GM12878 (cell line): ENCODE measurements around the gene PLAGL2. TPM values are rescaled to one million over a fixed set of nuclear protein-coding genes. Genes with fewer than 3 reads are reported as not detected.

ENCODE experiments used
- ATAC-seq: fragments of 200-7000 bp; cut with Tn5 transposase; 3 replicates; pipeline ENCODE4 v1.9.1; 2020; ENCODE audit warnings: mild to moderate bottlenecking, moderate library complexity
- BruUV-seq: library from RNA; stranded (reverse); fragments of 400-500 nt; replicated peaks from 2 replicates; lab custom pipeline; 2021; lab: Mats Ljungman, UMichigan
- CTCF ChIA-PET: fragments of 300-600 bp; sonication (Branson Sonifier 250); formaldehyde crosslinking; extraction: SDS; loops from one replicate; lab custom pipeline; 2021; ENCODE audit warnings: inconsistent platforms; lab: Yijun Ruan, JAX
- POLR2A ChIA-PET: fragments of 350-600 bp; formaldehyde crosslinking; extraction: SDS; loops from one replicate; lab custom pipeline; 2021; ENCODE audit warnings: inconsistent platforms; lab: Charles Lee
- RAD21 ChIA-PET: fragments of 300-600 bp; sonication (Branson Sonifier 250); formaldehyde crosslinking; loops from one replicate; lab custom pipeline; 2023; ENCODE audit warnings: antibody characterized with exemption; ENCODE audit not compliant: unreplicated experiment; lab: Charles Lee
- SMC1A ChIA-PET: fragments of 300-600 bp; sonication (Branson Sonifier 250); formaldehyde crosslinking; loops from one replicate; lab custom pipeline; 2023; ENCODE audit not compliant: unreplicated experiment, uncharacterized antibody; lab: Charles Lee
- DNase-seq: peaks from one replicate; pipeline ENCODE4 v3.0.0-alpha.2; 2011; ENCODE audit warnings: low read depth, low spot score
- FAIRE-seq: peaks from 3 replicates; lab custom pipeline; 2011; peaks lifted over from hg19 to GRCh38; lab: Jason Lieb, UNC
- H2AFZ ChIP-seq: 2 replicates; pipeline ENCODE4 v1.6.0; 2011; ENCODE audit warnings: low read depth, low read length, control low read depth; ENCODE audit not compliant: control insufficient read depth
- H3K27ac ChIP-seq: 2 replicates; pipeline ENCODE4 v1.5.1; 2011; ENCODE audit warnings: control low read depth; ENCODE audit not compliant: control insufficient read depth, insufficient read depth
- H3K27me3 ChIP-seq, 2 experiments: replicated peaks in 1 of 2; 2 replicates each; pipeline versions ENCODE4 v1.6.0 to v1.6.1; 2011; ENCODE audit warnings: low read length in 1 of 2; ENCODE audit not compliant: control insufficient read depth in 2 of 2, insufficient read depth in 2 of 2
- H3K36me3 ChIP-seq, 2 experiments: 2 replicates each; pipeline ENCODE4 v1.5.1; 2011; ENCODE audit warnings: low read length in 1 of 2; ENCODE audit not compliant: control insufficient read depth in 2 of 2, insufficient read depth in 2 of 2
- H3K4me1 ChIP-seq: 2 replicates; pipeline ENCODE4 v1.6.1; 2011; ENCODE audit warnings: mild to moderate bottlenecking, low read length, moderate library complexity, mixed read lengths; ENCODE audit not compliant: control insufficient read depth, insufficient read depth
- H3K4me2 ChIP-seq: 2 replicates; pipeline ENCODE4 v1.6.0; 2011; ENCODE audit warnings: control low read depth; ENCODE audit not compliant: control insufficient read depth, insufficient read depth
- H3K4me3 ChIP-seq: fragments of 200-600 bp; sonication (generic); 2 replicates; pipeline ENCODE4 v1.5.1; 2016
- H3K79me2 ChIP-seq: 2 replicates; pipeline ENCODE4 v1.6.0; 2011; ENCODE audit warnings: low read length; ENCODE audit not compliant: control insufficient read depth, insufficient read depth
- H3K9ac ChIP-seq: 2 replicates; pipeline ENCODE4 v1.8.0; 2011; ENCODE audit warnings: low read length, control low read depth, mixed read lengths; ENCODE audit not compliant: control insufficient read depth, insufficient read depth
- H3K9me3 ChIP-seq: replicated peaks from 3 replicates; pipeline ENCODE4 v1.5.1; 2011; ENCODE audit warnings: mild to moderate bottlenecking, low read length; ENCODE audit not compliant: control insufficient read depth, insufficient read depth
- H4K20me1 ChIP-seq: 2 replicates; pipeline ENCODE4 v1.6.0; 2011; ENCODE audit not compliant: control insufficient read depth, insufficient read depth
- ASH2L ChIP-seq: fragments of 300-600, 200-600 bp; sonication (generic); IDR thresholded peaks from 2 replicates; pipeline ENCODE4 v1.6.1; 2017; ENCODE audit warnings: low read depth, mild to moderate bottlenecking, borderline replicate concordance
- BMI1 ChIP-seq: fragments of 450-650 bp; IDR thresholded peaks from 2 replicates; pipeline ENCODE4 v1.6.1; 2016; ENCODE audit warnings: mild to moderate bottlenecking, moderate library complexity, borderline replicate concordance
- FOXM1 ChIP-seq: IDR thresholded peaks from 2 replicates; pipeline ENCODE4 v1.6.1; 2012; ENCODE audit warnings: low read depth, mild to moderate bottlenecking, inconsistent platforms, low read length, moderate library complexity
- IRF4 ChIP-seq: IDR thresholded peaks from 2 replicates; pipeline ENCODE4 v1.6.1; 2011; ENCODE audit warnings: low read depth, low read length
- JUNB ChIP-seq: IDR thresholded peaks from 2 replicates; pipeline ENCODE4 v1.6.1; 2016; ENCODE audit warnings: antibody characterized with exemption, mild to moderate bottlenecking
- MTA2 ChIP-seq: fragments of 450-650 bp; IDR thresholded peaks from 2 replicates; pipeline ENCODE4 v1.6.1; 2016; ENCODE audit warnings: low read depth, mild to moderate bottlenecking, moderate library complexity
- NFIC ChIP-seq: IDR thresholded peaks from 2 replicates; pipeline ENCODE4 v1.6.1; 2012; ENCODE audit warnings: low read depth, mild to moderate bottlenecking, inconsistent platforms, low read length, moderate library complexity
- NRF1 ChIP-seq: conservative IDR thresholded peaks from 2 replicates; pipeline ENCODE4 v1.6.1; 2011; ENCODE audit warnings: mild to moderate bottlenecking, low read depth, low read length, improper control_type of control experiment
- PAX8 ChIP-seq: fragments of 450-650 bp; IDR thresholded peaks from 2 replicates; pipeline ENCODE4 v1.6.1; 2017; ENCODE audit warnings: mild to moderate bottlenecking, moderate library complexity
- POLR2AphosphoS5 ChIP-seq: IDR thresholded peaks from 2 replicates; pipeline ENCODE4 v1.6.1; 2011; ENCODE audit warnings: mild to moderate bottlenecking, low read length, inconsistent platforms
- RB1 ChIP-seq: fragments of 450-650 bp; formaldehyde crosslinking; IDR thresholded peaks from 2 replicates; pipeline ENCODE4 v1.6.1; 2017; ENCODE audit warnings: mild to moderate bottlenecking, borderline replicate concordance
- SIN3A ChIP-seq: IDR thresholded peaks from 2 replicates; pipeline ENCODE4 v1.6.1; 2012; ENCODE audit warnings: low read depth, low read length, improper control_type of control experiment
- STAT3 ChIP-seq: IDR thresholded peaks from 2 replicates; pipeline ENCODE4 v1.6.1; 2011; ENCODE audit warnings: low read depth, low read length, improper control_type of control experiment
- SUPT20H ChIP-seq: IDR thresholded peaks from 2 replicates; pipeline ENCODE4 v1.6.1; 2011; ENCODE audit warnings: low read depth, mild to moderate bottlenecking, low read length, moderate library complexity, borderline replicate concordance; ENCODE audit not compliant: control insufficient read depth
- TBL1XR1 ChIP-seq: IDR thresholded peaks from 2 replicates; pipeline ENCODE4 v1.6.1; 2012; ENCODE audit warnings: low read depth, low read length, improper control_type of control experiment
- ZNF384 ChIP-seq: IDR thresholded peaks from 2 replicates; pipeline ENCODE4 v1.6.1; 2012; ENCODE audit warnings: low read depth, mild to moderate bottlenecking, low read length, improper control_type of control experiment, borderline replicate concordance
- ZNF622 ChIP-seq: fragments of 450-650 bp; IDR thresholded peaks from 2 replicates; pipeline ENCODE4 v1.6.1; 2017; ENCODE audit warnings: mild to moderate bottlenecking, inconsistent platforms
- WGBS: methylation state at CpG from one replicate; pipeline ENCODE4 v1.1.6; 2016; ENCODE audit warnings: low lambda C conversion rate; ENCODE audit not compliant: insufficient replicate concordance, insufficient coverage; ENCODE audit errors: missing lambda C conversion rate; 5-methylcytosine and 5-hydroxymethylcytosine counted together
- in situ Hi-C: fragments of 300-500 bp; cut with MboI; formaldehyde crosslinking; loops from 9 replicates; pipeline ENCODE4 v1.14.3; 2018; ENCODE audit warnings: mixed read lengths
- intact Hi-C: fragments of 100-400 bp; cut with micrococcal nuclease; formaldehyde crosslinking; loops from one replicate; pipeline ENCODE4 v1.14.2; 2022; ENCODE audit not compliant: unreplicated experiment
- polyA plus RNA-seq, 11 experiments: library from polyadenylated mRNA; depleted of rRNA in 4 of 11; unstranded in 6 of 11; stranded (reverse) in 5 of 11; fragments of >200 nt; fragmentation: Nextera tagmentation in 4 of 11; fragmentation: Illumina TruSeq in 1 of 11; extraction: Ambion mirVana in 4 of 11; extraction: Trizol in 1 of 11; gene quantifications; 1 replicate in 1 of 11; 2 replicates in 10 of 11; pipeline versions ENCODE4 v1.2.1 to v1.2.3, GENCODE V29; 2011 to 2016; ENCODE audit warnings: inconsistent platforms in 2 of 11, missing spikeins in 2 of 11, low read depth in 1 of 11
- total RNA-seq, 4 experiments: library from RNA; depleted of rRNA in 3 of 4; stranded (reverse); fragments of >200 nt in 3 of 4; fragmentation: Illumina TruSeq in 1 of 4; extraction: Trizol in 1 of 4; gene quantifications; 2 replicates each; pipeline versions ENCODE4 v1.2.1 to v1.2.3, GENCODE V29; 2013 to 2021
- TF ChIP-seq, protein P1 (sequence below): fragments of 450-650 bp; IDR thresholded peaks from 2 replicates; pipeline ENCODE4 v1.6.1; 2018; ENCODE audit warnings: borderline replicate concordance, mild to moderate bottlenecking; ENCODE audit not compliant: partially characterized antibody

PLAGL2 gene
- total and polyA plus RNA-seq, 10 of the 15 experiments (the other 5 are each of a cell fraction or from before 2014, with no cell fraction given), result 4.4 to 32.3 (median 13.3) TPM

DNA sequence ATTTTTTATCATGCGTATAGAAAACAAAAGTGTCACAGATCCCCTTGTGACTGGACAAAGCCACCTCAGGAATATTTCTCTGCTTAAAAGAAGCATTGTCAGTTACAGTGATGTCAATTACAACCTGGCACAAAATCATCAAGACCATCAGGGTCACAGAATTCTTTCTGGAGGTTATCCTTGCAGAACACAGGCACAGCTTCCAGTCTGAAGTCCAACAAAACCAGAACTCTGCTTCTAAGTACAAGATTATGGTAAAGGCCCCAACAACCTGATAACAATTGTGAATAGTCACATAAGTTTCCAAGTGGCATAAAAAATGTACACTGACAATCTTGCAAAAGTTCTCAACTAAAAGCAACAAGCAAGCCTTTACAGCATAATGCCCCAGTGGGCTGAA is 21.0 kb downstream of the PLAGL2 start:
- Histone ChIP-seq H3K9ac (no peak overlapping the region), H3K27ac (no peak overlapping the region), H3K4me2 (no peak overlapping the region), H4K20me1 (no peaks in the 10 kb centered on the region; the same call in 1 of the 2 replicates), H3K4me3 (no peak overlapping the region), H2AFZ (no peak overlapping the region), H3K9me3 (no peaks in the 10 kb centered on the region), H3K27me3 (no peaks in the 10 kb centered on the region), H3K79me2 (no peaks in the 10 kb centered on the region), H3K4me1 (no peaks in the 10 kb centered on the region), H3K36me3 (no peaks in the 10 kb centered on the region)
- TF ChIP-seq NRF1 (no peak), ASH2L (no peak), MTA2 (no peak), RB1 (no peak)
- intact Hi-C loops, result no loop called here
- WGBS, result 100% methylated on average over 1 of the region's 1 CpG
- ChIA-PET POLR2A (no interaction called here), CTCF (no interaction called here), SMC1A (interaction anchor here (0.6 kb wide), 1 partner anchor 19 kb away, joined by 3 read pairs; no protein-coding TSS in a partner anchor), RAD21 (no interaction called here)
- BruUV-seq, result no TSS peak
- in situ Hi-C loops, result no loop called here
- ATAC-seq (no peak), FAIRE-seq (no peak), DNase-seq (no peak)

DNA sequence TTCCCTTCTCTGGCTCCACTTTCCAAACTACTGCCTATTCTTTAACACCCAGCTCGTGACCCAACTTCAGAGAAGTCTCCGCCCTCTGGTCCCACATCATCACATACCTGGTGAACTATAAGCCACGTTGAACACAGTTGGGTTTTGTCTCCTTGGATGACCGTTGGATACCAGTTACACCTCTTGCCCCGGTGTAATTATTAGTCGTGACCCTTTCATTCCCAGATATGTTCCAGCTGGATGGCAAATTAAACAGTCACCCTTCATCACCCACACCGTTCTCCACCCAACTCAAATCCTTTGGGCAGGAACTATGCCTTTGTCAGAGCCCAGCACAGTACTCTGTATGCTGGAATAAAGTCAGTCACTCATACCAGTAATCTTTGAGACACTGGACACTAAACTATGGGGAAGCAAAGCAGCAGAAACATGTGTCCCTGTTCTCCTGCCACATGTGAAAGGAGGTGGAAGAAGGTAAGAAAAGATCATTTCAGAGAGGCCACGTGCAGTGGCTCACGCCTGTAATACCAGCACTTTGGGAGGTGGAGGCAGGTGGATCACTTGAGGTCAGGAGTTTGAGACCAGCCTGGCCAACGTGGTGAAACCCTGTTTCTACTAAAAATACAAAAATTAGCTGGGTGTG is 22.5 kb downstream of the PLAGL2 start:
- Histone ChIP-seq H3K27ac (no peak overlapping the region), H3K9ac (no peak overlapping the region), H3K4me1 (no peaks in the 10 kb centered on the region), H4K20me1 (no peaks in the 10 kb centered on the region), H2AFZ (no peak overlapping the region), H3K4me2 (no peak overlapping the region), H3K36me3 (no peaks in the 10 kb centered on the region), H3K4me3 (no peak overlapping the region), H3K27me3 (no peaks in the 10 kb centered on the region), H3K9me3 (no peaks in the 10 kb centered on the region), H3K79me2 (no peaks in the 10 kb centered on the region)
- in situ Hi-C loops, result no loop called here
- POLR2A ChIA-PET, result no interaction called here
- CTCF ChIA-PET, result no interaction called here
- no peak for ATAC-seq
- intact Hi-C loops, result no loop called here
- RAD21 ChIA-PET, result no interaction called here
- WGBS, result 40% methylated on average over 10 of the region's 10 CpGs
- DNase-seq, result no peak
- no TSS peak for BruUV-seq
- SMC1A ChIA-PET, result no interaction called here
- FAIRE-seq, result no peak
- TF ChIP-seq SUPT20H, result no peak
- TF ChIP-seq TBL1XR1, result no peak
- no peak for TF ChIP-seq ZNF622
- TF ChIP-seq ZNF384, result no peak
- TF ChIP-seq POLR2AphosphoS5, result no peak
- no peak for TF ChIP-seq NFIC
- no peak for TF ChIP-seq FOXM1
- TF ChIP-seq BMI1, result no peak
- TF ChIP-seq PAX8, result no peak
- TF ChIP-seq, protein P1, sequence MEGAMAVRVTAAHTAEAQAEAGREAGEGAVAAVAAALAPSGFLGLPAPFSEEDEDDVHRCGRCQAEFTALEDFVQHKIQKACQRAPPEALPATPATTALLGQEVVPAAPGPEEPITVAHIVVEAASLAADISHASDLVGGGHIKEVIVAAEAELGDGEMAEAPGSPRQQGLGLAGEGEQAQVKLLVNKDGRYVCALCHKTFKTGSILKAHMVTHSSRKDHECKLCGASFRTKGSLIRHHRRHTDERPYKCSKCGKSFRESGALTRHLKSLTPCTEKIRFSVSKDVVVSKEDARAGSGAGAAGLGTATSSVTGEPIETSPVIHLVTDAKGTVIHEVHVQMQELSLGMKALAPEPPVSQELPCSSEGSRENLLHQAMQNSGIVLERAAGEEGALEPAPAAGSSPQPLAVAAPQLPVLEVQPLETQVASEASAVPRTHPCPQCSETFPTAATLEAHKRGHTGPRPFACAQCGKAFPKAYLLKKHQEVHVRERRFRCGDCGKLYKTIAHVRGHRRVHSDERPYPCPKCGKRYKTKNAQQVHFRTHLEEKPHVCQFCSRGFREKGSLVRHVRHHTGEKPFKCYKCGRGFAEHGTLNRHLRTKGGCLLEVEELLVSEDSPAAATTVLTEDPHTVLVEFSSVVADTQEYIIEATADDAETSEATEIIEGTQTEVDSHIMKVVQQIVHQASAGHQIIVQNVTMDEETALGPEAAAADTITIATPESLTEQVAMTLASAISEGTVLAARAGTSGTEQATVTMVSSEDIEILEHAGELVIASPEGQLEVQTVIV, result no peak
- no peak for TF ChIP-seq JUNB
- no peak for TF ChIP-seq STAT3
- no peak for TF ChIP-seq IRF4
- TF ChIP-seq SIN3A, result no peak
